ENCODE measurements around the gene CALN1. TPM values are rescaled to one million over a fixed set of nuclear protein-coding genes. Genes with fewer than 3 reads are reported as not detected.
"Not testable (repeated sequence)": the region's sequence is repeated elsewhere in the genome, so short reads cannot be mapped to it uniquely, and the experiment has no call there.

Gene CALN1
- total RNA-seq, 2 donors from 2014 or later = 4.3 to 6.9 TPM

- Mint-ChIP-seq H3K36me3 (ENCODE audit: low read depth) (no peaks in the 10 kb centered on the region), H3K4me1 (no peaks in the 10 kb centered on the region), H3K4me3 (no peak overlapping the region), H3K27me3 (ENCODE audit: insufficient read depth) (no peaks in the 10 kb centered on the region), H3K27ac (no peak overlapping the region), H3K9me3 (peaks cover 5% of the 10 kb centered on the region)
- no peak overlapping the region for H3K9ac ChIP-seq (ENCODE audit: extremely low read depth, low read length, poor library complexity, severe bottlenecking)
- H3K27me3 ChIP-seq (ENCODE audit: control insufficient read depth, insufficient read depth, low read length, poor library complexity, severe bottlenecking) = no peaks in the 10 kb centered on the region
- no peak for DNase-seq
- no peak overlapping the region for H3K4me3 ChIP-seq (ENCODE audit: low read length)
- no peaks in the 10 kb centered on the region for H3K4me1 ChIP-seq (ENCODE audit: control insufficient read depth, insufficient read depth, low read length)
- no peak for TF ChIP-seq CTCF (conservative IDR thresholded peaks at IDR 0.05)
- 81 to 89% methylated on average over 5 of the region's 5 CpGs for WGBS, 2 experiments (ENCODE audit: insufficient coverage in 1 of 2, insufficient read length in 1 of 2)
- peaks cover 7% of the 10 kb centered on the region for H3K9me3 ChIP-seq (ENCODE audit: control insufficient read depth, low read length)
- H3K36me3 ChIP-seq (ENCODE audit: control insufficient read depth, insufficient read depth, low read length) = no peaks in the 10 kb centered on the region
- H3K27ac ChIP-seq (ENCODE audit: low read depth, low read length) = no peak overlapping the region
Observed at GRCh38 chr7:71935674-71936073, 476.5 kb downstream of the CALN1 start.

- no peak overlapping the region for H3K4me3 ChIP-seq (ENCODE audit: low read length)
- no peaks in the 10 kb centered on the region for H3K27me3 ChIP-seq (ENCODE audit: control insufficient read depth, insufficient read depth, low read length, poor library complexity, severe bottlenecking)
- no peaks in the 10 kb centered on the region for H3K4me1 Mint-ChIP-seq
- 96% methylated on average over 4 to 7 of the region's 7 CpGs for WGBS, 2 experiments (ENCODE audit: insufficient coverage in 1 of 2, insufficient read length in 1 of 2)
- TF ChIP-seq CTCF (conservative IDR thresholded peaks at IDR 0.05) = no peak
- H3K4me3 Mint-ChIP-seq = no peak overlapping the region
- H3K36me3 Mint-ChIP-seq (ENCODE audit: low read depth) = no peaks in the 10 kb centered on the region
- no peak for DNase-seq
- H3K27ac Mint-ChIP-seq = no peak overlapping the region
- H3K27ac ChIP-seq (ENCODE audit: low read depth, low read length) = no peak overlapping the region
- no peak overlapping the region for H3K9ac ChIP-seq (ENCODE audit: extremely low read depth, low read length, poor library complexity, severe bottlenecking)
- peaks cover 5% of the 10 kb centered on the region for H3K9me3 Mint-ChIP-seq
- H3K9me3 ChIP-seq (ENCODE audit: control insufficient read depth, low read length) = peaks cover 7% of the 10 kb centered on the region
- no peaks in the 10 kb centered on the region for H3K27me3 Mint-ChIP-seq (ENCODE audit: insufficient read depth)
- no peaks in the 10 kb centered on the region for H3K36me3 ChIP-seq (ENCODE audit: control insufficient read depth, insufficient read depth, low read length)
- H3K4me1 ChIP-seq (ENCODE audit: control insufficient read depth, insufficient read depth, low read length) = no peaks in the 10 kb centered on the region
Observed at GRCh38 chr7:71933426-71933825, 478.7 kb downstream of the CALN1 start.

- Histone ChIP-seq H3K9ac (ENCODE audit: extremely low read depth, low read length, poor library complexity, severe bottlenecking) (no peak overlapping the region), H3K27ac (ENCODE audit: low read depth, low read length) (no peak overlapping the region), H3K9me3 (ENCODE audit: control insufficient read depth, low read length) (peaks cover 23% of the 10 kb centered on the region), H3K4me1 (ENCODE audit: control insufficient read depth, insufficient read depth, low read length) (no peaks in the 10 kb centered on the region), H3K36me3 (ENCODE audit: control insufficient read depth, insufficient read depth, low read length) (no peaks in the 10 kb centered on the region), H3K4me3 (ENCODE audit: low read length) (no peak overlapping the region), H3K27me3 (ENCODE audit: control insufficient read depth, insufficient read depth, low read length, poor library complexity, severe bottlenecking) (no peaks in the 10 kb centered on the region)
- peak; percentile 81 for DNase-seq
- Mint-ChIP-seq H3K4me3 (no peak overlapping the region), H3K27ac (no peak overlapping the region), H3K4me1 (no peaks in the 10 kb centered on the region), H3K36me3 (ENCODE audit: low read depth) (no peaks in the 10 kb centered on the region), H3K27me3 (ENCODE audit: insufficient read depth) (no peaks in the 10 kb centered on the region), H3K9me3 (peaks cover 15% of the 10 kb centered on the region)
- peak; percentile 90 for TF ChIP-seq CTCF (conservative IDR thresholded peaks at IDR 0.05)
- 62 to 66% methylated on average over 5 to 7 of the region's 7 CpGs for WGBS, 2 experiments (ENCODE audit: insufficient coverage in 1 of 2, insufficient read length in 1 of 2)
Observed at GRCh38 chr7:71925663-71926062, 486.5 kb downstream of the CALN1 start.

DNA sequence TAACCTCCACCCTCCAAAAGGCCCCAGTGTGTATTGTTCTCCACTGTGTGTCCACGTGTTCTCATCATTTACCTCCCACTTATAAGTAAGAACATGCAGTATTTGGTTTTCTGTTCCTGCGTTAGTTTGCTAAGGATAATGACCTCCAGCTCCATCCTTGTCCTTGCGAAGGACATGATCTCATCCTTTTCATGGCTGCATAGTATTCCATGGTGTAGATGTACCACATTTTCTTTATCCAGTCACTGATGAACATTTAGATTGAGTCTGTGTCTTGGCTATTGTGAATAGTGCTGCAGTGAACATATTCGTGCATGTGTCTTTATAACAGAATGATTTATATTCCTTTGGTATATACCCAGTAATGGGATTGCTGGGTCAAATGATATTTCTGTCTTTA lies 497.9 kb downstream of the CALN1 start:
- H3K27me3 ChIP-seq (ENCODE audit: control insufficient read depth, insufficient read depth, low read length, poor library complexity, severe bottlenecking); H3K9ac ChIP-seq (ENCODE audit: extremely low read depth, low read length, poor library complexity, severe bottlenecking); H3K27ac Mint-ChIP-seq; H3K36me3 ChIP-seq (ENCODE audit: control insufficient read depth, insufficient read depth, low read length); H3K4me3 ChIP-seq (ENCODE audit: low read length); DNase-seq; H3K27me3 Mint-ChIP-seq (ENCODE audit: insufficient read depth); H3K4me3 Mint-ChIP-seq; H3K4me1 ChIP-seq (ENCODE audit: control insufficient read depth, insufficient read depth, low read length); H3K4me1 Mint-ChIP-seq; H3K36me3 Mint-ChIP-seq (ENCODE audit: low read depth); H3K27ac ChIP-seq (ENCODE audit: low read depth, low read length): not testable (repeated sequence)
- peaks cover 19% of the 10 kb centered on the region for H3K9me3 Mint-ChIP-seq
- H3K9me3 ChIP-seq (ENCODE audit: control insufficient read depth, low read length) = peaks cover 19% of the 10 kb centered on the region
- WGBS, 2 experiments (ENCODE audit: insufficient coverage in 1 of 2, insufficient read length in 1 of 2) = 93 to 100% methylated on average over 2 to 4 of the region's 4 CpGs

Data from endodermal cell (in vitro differentiated cells).